Testis (tissue), 3 donors: Measurements from ENCODE around the gene ATG7. TPM values are rescaled to one million over a fixed set of nuclear protein-coding genes. Genes with fewer than 3 reads are reported as not detected.
"Not testable (repeated sequence)": the region's sequence is repeated elsewhere in the genome, so short reads cannot be mapped to it uniquely, and the experiment has no call there.

ENCODE experiments used
- DNase-seq: peaks from one replicate; pipeline ENCODE4 v3.0.0-alpha.2; 2019
- H3K27ac ChIP-seq, 2 donors: fragments of 200-600 bp; sonication (generic); one replicate each; pipeline ENCODE4 v1.5.1; 2019
- H3K27me3 ChIP-seq: fragments of 200-600 bp; sonication (generic); one replicate; pipeline ENCODE4 v1.5.1; 2019
- H3K36me3 ChIP-seq: fragments of 200-600 bp; sonication (generic); one replicate; pipeline ENCODE4 v1.5.1; 2017; ENCODE audit warnings: low read depth; ENCODE audit errors: missing control alignments
- H3K4me1 ChIP-seq: fragments of 200-600 bp; sonication (generic); one replicate; pipeline ENCODE4 v1.5.1; 2019
- H3K4me3 ChIP-seq, 2 donors: fragments of 200-600 bp; sonication (generic); one replicate each; pipeline ENCODE4 v1.5.1; 2017 to 2019
- H3K9me3 ChIP-seq: fragments of 200-600 bp; sonication (generic); one replicate; pipeline ENCODE4 v1.5.1; 2017
- POLR2A ChIP-seq: fragments of 450-650 bp; IDR thresholded peaks from one replicate; pipeline ENCODE4 v1.6.1; 2017; ENCODE audit warnings: antibody characterized with exemption, mild to moderate bottlenecking, moderate library complexity
- WGBS, 2 donors: methylation state at CpG; one replicate each; pipeline ENCODE4 v1.1.5; 2018; 5-methylcytosine and 5-hydroxymethylcytosine counted together
- intact Hi-C: fragments of 100-400 bp; cut with DNase I; formaldehyde crosslinking; loops from one replicate; pipeline ENCODE4 v1.15.1; 2023; ENCODE audit warnings: low total_unique reads
- polyA plus RNA-seq: library from polyadenylated mRNA; stranded (reverse); fragments of 350-450 nt; fragmentation: Illumina TruSeq; extraction: RNeasy Lipid Tissue Mini Kit (QIAGEN cat#74804); gene quantifications from one replicate; pipeline ENCODE4 v1.2.3, GENCODE V29; 2014; ENCODE audit warnings: low read depth, low replicate concordance; ENCODE audit not compliant: insufficient read depth
- total RNA-seq, 2 donors: library from RNA; depleted of rRNA; stranded (reverse); fragments of >200 nt; gene quantifications; one replicate each; pipeline ENCODE4 v1.2.3, GENCODE V29; 2016
- TF ChIP-seq, protein P1 (sequence below), 3 experiments: fragments of 450-650 bp in 2 of 3; fragments of 200-600 bp in 1 of 3; sonication (generic) in 1 of 3; IDR thresholded peaks; one replicate each; pipeline ENCODE4 v1.5.1; 2016 to 2019; ENCODE audit warnings: antibody characterized with exemption in 3 of 3, mild to moderate bottlenecking in 2 of 3, moderate library complexity in 1 of 3

The ATG7 gene
- total and polyA plus RNA-seq, 3 donors from 2014 or later, result 52.9 to 95.4 (median 86.0) TPM

DNA sequence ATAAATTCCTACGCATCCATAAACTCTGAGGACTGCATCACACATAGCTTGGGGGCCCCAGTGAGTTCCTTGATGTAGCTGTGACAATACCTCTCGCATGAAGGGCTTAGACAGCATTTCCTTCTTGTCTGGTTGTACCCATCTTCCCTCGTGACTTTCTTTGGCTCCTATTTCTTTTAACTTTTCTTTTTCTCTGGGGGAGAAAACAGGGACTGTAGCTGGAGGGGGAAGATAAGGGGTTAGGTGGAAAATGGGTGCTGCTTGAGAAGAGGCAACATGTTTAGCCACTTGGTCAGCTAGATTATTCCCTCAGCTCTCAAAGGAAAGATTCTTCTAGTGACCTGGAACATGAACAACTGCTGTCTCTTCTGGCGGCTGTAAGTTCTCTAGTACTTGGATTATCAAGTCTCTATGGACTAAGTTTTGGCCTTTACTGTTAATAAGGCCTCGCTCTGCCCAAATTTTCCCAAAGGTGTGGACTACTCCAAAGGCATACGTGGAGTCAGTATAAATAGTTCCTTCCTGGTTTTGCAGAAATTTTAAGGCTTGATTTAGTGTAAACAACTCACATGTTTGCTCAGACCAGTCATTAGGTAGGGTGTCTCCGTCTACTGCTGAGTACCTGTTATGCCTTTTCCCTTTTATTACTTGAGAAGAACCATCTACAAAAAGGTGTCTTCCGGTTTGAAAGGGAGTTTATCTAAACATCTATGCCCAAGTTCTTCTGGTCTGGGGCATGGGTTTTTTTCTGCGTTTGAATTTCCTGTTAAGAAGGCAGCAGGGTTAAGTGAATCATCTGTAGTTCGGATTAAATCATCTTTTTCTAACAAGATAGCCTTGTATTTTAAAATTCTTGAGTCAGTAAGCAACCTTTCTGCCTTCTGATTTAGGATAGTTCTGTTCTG is 21.0 kb upstream of the ATG7 start:
- DNase-seq, result no peak
- Histone ChIP-seq H3K36me3 (no peaks in the 10 kb centered on the region), H3K9me3 (no peaks in the 10 kb centered on the region), H3K27ac (no peak overlapping the region), H3K27me3 (no peaks in the 10 kb centered on the region), H3K4me1 (no peaks in the 10 kb centered on the region), H3K4me3 (no peak overlapping the region)
- TF ChIP-seq, protein P1, sequence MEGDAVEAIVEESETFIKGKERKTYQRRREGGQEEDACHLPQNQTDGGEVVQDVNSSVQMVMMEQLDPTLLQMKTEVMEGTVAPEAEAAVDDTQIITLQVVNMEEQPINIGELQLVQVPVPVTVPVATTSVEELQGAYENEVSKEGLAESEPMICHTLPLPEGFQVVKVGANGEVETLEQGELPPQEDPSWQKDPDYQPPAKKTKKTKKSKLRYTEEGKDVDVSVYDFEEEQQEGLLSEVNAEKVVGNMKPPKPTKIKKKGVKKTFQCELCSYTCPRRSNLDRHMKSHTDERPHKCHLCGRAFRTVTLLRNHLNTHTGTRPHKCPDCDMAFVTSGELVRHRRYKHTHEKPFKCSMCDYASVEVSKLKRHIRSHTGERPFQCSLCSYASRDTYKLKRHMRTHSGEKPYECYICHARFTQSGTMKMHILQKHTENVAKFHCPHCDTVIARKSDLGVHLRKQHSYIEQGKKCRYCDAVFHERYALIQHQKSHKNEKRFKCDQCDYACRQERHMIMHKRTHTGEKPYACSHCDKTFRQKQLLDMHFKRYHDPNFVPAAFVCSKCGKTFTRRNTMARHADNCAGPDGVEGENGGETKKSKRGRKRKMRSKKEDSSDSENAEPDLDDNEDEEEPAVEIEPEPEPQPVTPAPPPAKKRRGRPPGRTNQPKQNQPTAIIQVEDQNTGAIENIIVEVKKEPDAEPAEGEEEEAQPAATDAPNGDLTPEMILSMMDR (IDR thresholded peaks at IDR 0.05), result no peak
- no peak for TF ChIP-seq POLR2A
- WGBS, 2 donors, result 74 to 77% methylated on average over 10 of the region's 10 CpGs
- intact Hi-C loops, result no loop called here

DNA sequence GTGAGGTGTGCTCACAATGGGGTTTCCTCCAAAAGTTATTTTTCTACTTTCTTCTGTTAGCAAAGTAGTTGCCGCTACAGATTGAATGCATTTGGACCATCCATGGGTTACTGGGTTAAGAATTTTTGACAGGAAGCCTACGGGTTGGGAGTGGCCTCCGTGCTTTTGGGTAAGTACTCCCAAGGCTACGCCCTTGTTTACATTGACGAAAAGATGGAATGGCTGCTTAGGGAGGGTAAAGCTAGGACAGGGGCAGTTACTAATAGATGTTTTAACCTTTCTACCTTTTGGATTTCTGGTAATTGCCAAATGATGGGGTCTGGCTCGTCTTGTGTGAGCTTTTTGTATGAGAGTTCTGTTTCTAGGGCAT is 20.4 kb upstream of the ATG7 start:
- intact Hi-C loops, result no loop called here
- Histone ChIP-seq H3K4me1 (no peaks in the 10 kb centered on the region), H3K9me3 (no peaks in the 10 kb centered on the region), H3K27ac (no peak overlapping the region), H3K4me3 (no peak overlapping the region), H3K36me3 (no peaks in the 10 kb centered on the region), H3K27me3 (no peaks in the 10 kb centered on the region)
- TF ChIP-seq POLR2A, result no peak
- TF ChIP-seq, protein P1 (IDR thresholded peaks at IDR 0.05), result no peak
- 77 to 89% methylated on average over 6 of the region's 6 CpGs for WGBS, 2 donors
- no peak for DNase-seq

DNA sequence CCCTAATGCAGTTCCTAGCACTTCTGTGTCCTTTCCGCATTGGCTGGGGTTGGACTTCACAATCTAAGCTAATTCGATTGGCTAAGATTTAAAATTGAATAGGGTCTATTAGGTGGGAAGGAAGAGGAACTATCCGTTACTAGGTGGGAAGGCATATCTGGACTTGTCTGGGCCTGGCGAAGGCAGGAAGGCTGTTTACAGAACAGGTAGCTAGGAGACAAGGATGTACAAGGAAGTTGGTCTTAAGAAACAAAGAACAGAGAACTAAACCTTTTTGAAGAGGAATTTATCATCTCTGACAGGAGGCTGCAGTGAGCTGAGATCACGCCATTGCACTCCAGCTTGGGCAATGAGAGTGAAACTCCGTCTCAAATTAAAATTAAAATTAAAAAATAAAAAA is 17.3 kb upstream of the ATG7 start:
- Histone ChIP-seq H3K27ac (no peak overlapping the region), H3K36me3 (no peaks in the 10 kb centered on the region), H3K4me3 (no peak overlapping the region), H3K9me3 (no peaks in the 10 kb centered on the region), H3K4me1 (no peaks in the 10 kb centered on the region), H3K27me3 (no peaks in the 10 kb centered on the region)
- DNase-seq, result no peak
- 91 to 94% methylated on average over 6 of the region's 6 CpGs for WGBS, 2 donors
- intact Hi-C loops, result no loop called here
- TF ChIP-seq, protein P1 (IDR thresholded peaks at IDR 0.05), result no peak
- TF ChIP-seq POLR2A, result no peak

DNA sequence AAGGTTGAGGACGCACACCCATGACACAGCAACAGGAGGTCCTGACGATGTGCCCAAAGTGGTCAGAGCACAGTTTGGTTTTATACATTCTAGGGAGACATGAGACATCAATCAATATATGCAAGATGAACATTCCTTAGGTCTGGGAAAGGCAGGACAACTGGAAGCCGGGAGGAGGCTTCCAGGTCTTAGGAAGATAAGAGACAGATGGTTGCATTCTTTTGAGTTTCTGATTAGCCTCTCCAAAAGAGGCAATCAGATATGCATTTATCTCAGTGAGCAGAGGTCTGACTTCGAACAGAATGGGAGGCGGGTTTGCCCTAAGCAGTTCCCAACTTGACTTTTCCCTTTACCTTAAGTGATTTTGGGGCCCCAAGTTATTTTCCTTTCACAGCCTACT is 16.7 kb upstream of the ATG7 start:
- H3K4me1 ChIP-seq, H3K27me3 ChIP-seq, DNase-seq, H3K4me3 ChIP-seq, H3K36me3 ChIP-seq, H3K9me3 ChIP-seq, H3K27ac ChIP-seq, intact Hi-C loops: not testable (repeated sequence)
- WGBS, 2 donors, result 77 to 79% methylated on average over 5 of the region's 5 CpGs

DNA sequence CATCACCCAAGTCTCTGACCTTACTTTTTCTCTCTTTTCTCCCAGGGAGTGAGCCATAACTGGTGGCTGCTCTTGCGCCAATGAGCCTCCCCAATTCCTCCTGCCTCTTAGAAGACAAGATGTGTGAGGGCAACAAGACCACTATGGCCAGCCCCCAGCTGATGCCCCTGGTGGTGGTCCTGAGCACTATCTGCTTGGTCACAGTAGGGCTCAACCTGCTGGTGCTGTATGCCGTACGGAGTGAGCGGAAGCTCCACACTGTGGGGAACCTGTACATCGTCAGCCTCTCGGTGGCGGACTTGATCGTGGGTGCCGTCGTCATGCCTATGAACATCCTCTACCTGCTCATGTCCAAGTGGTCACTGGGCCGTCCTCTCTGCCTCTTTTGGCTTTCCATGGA is 13.2 kb upstream of the ATG7 start:
- Histone ChIP-seq H3K4me3 (no peak overlapping the region), H3K36me3 (no peaks in the 10 kb centered on the region), H3K9me3 (no peaks in the 10 kb centered on the region), H3K27ac (no peak overlapping the region), H3K4me1 (no peaks in the 10 kb centered on the region), H3K27me3 (no peaks in the 10 kb centered on the region)
- no peak for DNase-seq
- WGBS, 2 donors, result 94 to 96% methylated on average over 11 of the region's 11 CpGs
- TF ChIP-seq, protein P1 (IDR thresholded peaks at IDR 0.05), result no peak
- no peak for TF ChIP-seq POLR2A
- intact Hi-C loops, result no loop called here
